Calu3 (cell line): ENCODE results near the gene KLK4. TPM values are rescaled to one million over a fixed set of nuclear protein-coding genes. Genes with fewer than 3 reads are reported as not detected.

Experiments
- BruUV-seq: library from RNA; stranded (reverse); fragments of 400-500 nt; replicated peaks from 2 replicates; lab custom pipeline; 2021; lab: Mats Ljungman, UMichigan
- CTCF ChIA-PET: fragments of 300-600 bp; sonication (Branson Sonifier 250); formaldehyde crosslinking; loops from one replicate; lab custom pipeline; 2022; ENCODE audit warnings: antibody characterized with exemption; lab: Charles Lee
- DNase-seq: peaks from one replicate; pipeline ENCODE4 v3.0.0; 2022
- H3K27ac Mint-ChIP-seq: one replicate; pipeline ENCODE4 v1.8.0; 2022; ENCODE audit warnings: mixed read lengths; ENCODE audit not compliant: unreplicated experiment
- H3K27me3 Mint-ChIP-seq: one replicate; pipeline ENCODE4 v1.8.0; 2022; ENCODE audit warnings: mixed read lengths; ENCODE audit not compliant: unreplicated experiment
- H3K36me3 Mint-ChIP-seq: one replicate; pipeline ENCODE4 v1.8.0; 2022; ENCODE audit warnings: mild to moderate bottlenecking, moderate library complexity, mixed read lengths; ENCODE audit not compliant: insufficient read depth, unreplicated experiment
- H3K4me1 Mint-ChIP-seq: one replicate; pipeline ENCODE4 v1.8.0; 2022; ENCODE audit warnings: mild to moderate bottlenecking, low read depth, mixed read lengths; ENCODE audit not compliant: unreplicated experiment
- H3K4me3 Mint-ChIP-seq: one replicate; pipeline ENCODE4 v1.8.0; 2022; ENCODE audit warnings: mild to moderate bottlenecking, low read depth, moderate library complexity, mixed read lengths; ENCODE audit not compliant: unreplicated experiment
- H3K9me3 Mint-ChIP-seq: one replicate; pipeline ENCODE4 v1.8.0; 2022; ENCODE audit warnings: low read depth, mixed read lengths; ENCODE audit not compliant: unreplicated experiment
- CTCF ChIP-seq: fragments of 200-600 bp; IDR thresholded peaks from one replicate; pipeline ENCODE4 v1.8.0; 2022; ENCODE audit warnings: antibody characterized with exemption; ENCODE audit not compliant: unreplicated experiment
- intact Hi-C: fragments of 100-400 bp; cut with micrococcal nuclease; formaldehyde crosslinking; loops from one replicate; pipeline ENCODE4 v1.10.0; 2022; ENCODE audit not compliant: unreplicated experiment
- total RNA-seq: library from RNA; stranded (reverse); gene quantifications from 2 replicates; pipeline ENCODE4 v1.2.3, GENCODE V29; 2022

Gene KLK4
- total RNA-seq, 1 experiment from 2014 or later, result not detected

GRCh38 chr19:50880241-50880640, 31.0 kb downstream of the KLK4 start:
- Mint-ChIP-seq H3K36me3 (no peaks in the 10 kb centered on the region), H3K4me3 (no peak overlapping the region), H3K27me3 (peaks cover 71% of the 10 kb centered on the region), H3K9me3 (no peaks in the 10 kb centered on the region), H3K4me1 (no peaks in the 10 kb centered on the region), H3K27ac (no peak overlapping the region)
- intact Hi-C loops, result no loop called here
- no TSS peak for BruUV-seq
- no peak for TF ChIP-seq CTCF
- no peak for DNase-seq
- CTCF ChIA-PET, result no interaction called here

- intact Hi-C loops, result no loop called here
- Mint-ChIP-seq H3K4me1 (no peaks in the 10 kb centered on the region), H3K27ac (no peak overlapping the region), H3K9me3 (no peaks in the 10 kb centered on the region), H3K4me3 (no peak overlapping the region), H3K36me3 (no peaks in the 10 kb centered on the region), H3K27me3 (peaks cover 57% of the 10 kb centered on the region)
- CTCF ChIA-PET, result interaction anchor here (0.6 kb wide), 1 partner anchor 118 kb away, joined by 3 read pairs; no protein-coding TSS in a partner anchor
- no peak for DNase-seq
- no TSS peak for BruUV-seq
- no peak for TF ChIP-seq CTCF
Observed at GRCh38 chr19:50878851-50879250, 32.3 kb downstream of the KLK4 start.

GRCh38 chr19:50877338-50877737, 33.9 kb downstream of the KLK4 start:
- CTCF ChIA-PET, result no interaction called here

GRCh38 chr19:50876456-50876855, 34.7 kb downstream of the KLK4 start:
- peaks cover 33% of the 10 kb centered on the region for H3K27me3 Mint-ChIP-seq
- TF ChIP-seq CTCF, result no peak
- H3K36me3 Mint-ChIP-seq, result no peaks in the 10 kb centered on the region
- no TSS peak for BruUV-seq
- H3K9me3 Mint-ChIP-seq, result no peaks in the 10 kb centered on the region
- intact Hi-C loops, result no loop called here
- CTCF ChIA-PET, result interaction anchor here (0.5 kb wide), 1 partner anchor 383 kb away, joined by 4 read pairs; no protein-coding TSS in a partner anchor
- no peak for DNase-seq
- H3K4me1 Mint-ChIP-seq, result no peaks in the 10 kb centered on the region
- no peak overlapping the region for H3K4me3 Mint-ChIP-seq
- no peak overlapping the region for H3K27ac Mint-ChIP-seq

More at GRCh38 chr19:50877338-50877737, 33.9 kb downstream of the KLK4 start:
- H3K27ac Mint-ChIP-seq, result no peak overlapping the region
- H3K9me3 Mint-ChIP-seq, result no peaks in the 10 kb centered on the region
- H3K4me1 Mint-ChIP-seq, result no peaks in the 10 kb centered on the region
- H3K4me3 Mint-ChIP-seq, result no peak overlapping the region
- no peak for DNase-seq
- intact Hi-C loops, result no loop called here
- no peak for TF ChIP-seq CTCF
- peaks cover 41% of the 10 kb centered on the region for H3K27me3 Mint-ChIP-seq
- no peaks in the 10 kb centered on the region for H3K36me3 Mint-ChIP-seq
- no TSS peak for BruUV-seq
